Measurements from ENCODE around the gene ADAT1. TPM values are rescaled to one million over a fixed set of nuclear protein-coding genes. Genes with fewer than 3 reads are reported as not detected.

ADAT1 gene
- total and polyA plus RNA-seq, 2 of the 13 experiments (the other 11 are each of a cell fraction or from before 2014, with no cell fraction given) = 18.4 to 40.8 TPM

DNA sequence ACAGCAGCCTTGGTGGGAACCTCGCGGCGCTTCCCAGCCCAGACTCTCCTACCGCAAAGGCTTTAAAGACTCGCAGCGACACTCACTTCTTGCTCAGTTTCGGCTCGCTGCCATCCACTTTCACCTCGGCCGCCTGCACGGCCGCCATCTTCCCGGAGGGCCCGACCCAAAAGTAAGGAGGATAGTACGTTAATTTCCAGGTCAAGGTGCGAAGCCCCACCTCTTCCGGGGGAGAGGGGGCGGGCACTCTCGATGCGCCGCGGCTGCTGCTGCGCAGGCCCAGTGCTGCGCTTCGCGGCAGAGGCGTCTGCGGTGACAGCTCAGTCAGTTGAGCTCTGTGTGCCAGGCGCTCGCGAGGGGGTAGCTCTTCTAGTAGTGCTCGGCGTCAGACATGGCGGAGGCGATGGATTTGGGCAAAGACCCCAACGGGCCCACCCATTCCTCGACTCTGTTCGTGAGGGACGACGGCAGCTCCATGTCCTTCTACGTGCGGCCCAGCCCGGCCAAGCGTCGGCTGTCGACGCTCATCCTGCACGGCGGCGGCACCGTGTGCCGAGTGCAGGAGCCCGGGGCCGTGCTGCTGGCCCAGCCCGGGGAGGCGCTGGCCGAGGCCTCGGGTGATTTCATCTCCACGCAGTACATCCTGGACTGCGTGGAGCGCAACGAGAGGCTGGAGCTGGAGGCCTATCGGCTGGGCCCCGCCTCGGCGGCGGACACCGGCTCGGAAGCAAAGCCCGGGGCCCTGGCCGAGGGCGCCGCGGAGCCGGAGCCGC is 24.6 kb upstream of the ADAT1 start, which contains the start of the genes KARS1 and TERF2IP (continued):
- TF ChIP-seq, protein P1, sequence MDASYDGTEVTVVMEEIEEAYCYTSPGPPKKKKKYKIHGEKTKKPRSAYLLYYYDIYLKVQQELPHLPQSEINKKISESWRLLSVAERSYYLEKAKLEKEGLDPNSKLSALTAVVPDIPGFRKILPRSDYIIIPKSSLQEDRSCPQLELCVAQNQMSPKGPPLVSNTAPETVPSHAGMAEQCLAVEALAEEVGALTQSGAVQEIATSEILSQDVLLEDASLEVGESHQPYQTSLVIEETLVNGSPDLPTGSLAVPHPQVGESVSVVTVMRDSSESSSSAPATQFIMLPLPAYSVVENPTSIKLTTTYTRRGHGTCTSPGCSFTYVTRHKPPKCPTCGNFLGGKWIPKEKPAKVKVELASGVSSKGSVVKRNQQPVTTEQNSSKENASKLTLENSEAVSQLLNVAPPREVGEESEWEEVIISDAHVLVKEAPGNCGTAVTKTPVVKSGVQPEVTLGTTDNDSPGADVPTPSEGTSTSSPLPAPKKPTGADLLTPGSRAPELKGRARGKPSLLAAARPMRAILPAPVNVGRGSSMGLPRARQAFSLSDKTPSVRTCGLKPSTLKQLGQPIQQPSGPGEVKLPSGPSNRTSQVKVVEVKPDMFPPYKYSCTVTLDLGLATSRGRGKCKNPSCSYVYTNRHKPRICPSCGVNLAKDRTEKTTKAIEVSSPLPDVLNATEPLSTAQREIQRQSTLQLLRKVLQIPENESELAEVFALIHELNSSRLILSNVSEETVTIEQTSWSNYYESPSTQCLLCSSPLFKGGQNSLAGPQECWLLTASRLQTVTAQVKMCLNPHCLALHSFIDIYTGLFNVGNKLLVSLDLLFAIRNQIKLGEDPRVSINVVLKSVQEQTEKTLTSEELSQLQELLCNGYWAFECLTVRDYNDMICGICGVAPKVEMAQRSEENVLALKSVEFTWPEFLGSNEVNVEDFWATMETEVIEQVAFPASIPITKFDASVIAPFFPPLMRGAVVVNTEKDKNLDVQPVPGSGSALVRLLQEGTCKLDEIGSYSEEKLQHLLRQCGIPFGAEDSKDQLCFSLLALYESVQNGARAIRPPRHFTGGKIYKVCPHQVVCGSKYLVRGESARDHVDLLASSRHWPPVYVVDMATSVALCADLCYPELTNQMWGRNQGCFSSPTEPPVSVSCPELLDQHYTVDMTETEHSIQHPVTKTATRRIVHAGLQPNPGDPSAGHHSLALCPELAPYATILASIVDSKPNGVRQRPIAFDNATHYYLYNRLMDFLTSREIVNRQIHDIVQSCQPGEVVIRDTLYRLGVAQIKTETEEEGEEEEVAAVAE (CRISPR knock-in tag; IDR thresholded peaks at IDR 0.05; ENCODE audit: borderline replicate concordance) = 0 out of 2 replicates have a peak, but pooled peaks have one; percentile 32
- TF ChIP-seq TOE1 (CRISPR knock-in tag; IDR thresholded peaks at IDR 0.05) (0 out of 2 replicates have a peak, but pooled peaks have one; percentile 68), RFXANK (CRISPR knock-in tag; IDR thresholded peaks at IDR 0.05) (no peak), BCL6 (CRISPR knock-in tag; IDR thresholded peaks at IDR 0.05) (peak; percentile 63), ATAD3A (CRISPR knock-in tag; IDR thresholded peaks at IDR 0.05) (no peak), ZNF264 (CRISPR knock-in tag; IDR thresholded peaks at IDR 0.05) (peak; percentile 60; the same call in 1 of the 2 replicates), TOPORS (CRISPR knock-in tag; IDR thresholded peaks at IDR 0.05) (0 out of 2 replicates have a peak, but pooled peaks have one; percentile 32), ZNF441 (CRISPR knock-in tag; IDR thresholded peaks at IDR 0.05; ENCODE audit: borderline replicate concordance) (peak; percentile 71), CCAR2 (optimal IDR thresholded peaks at IDR 0.05; ENCODE audit: low read depth, low read length) (no peak), ZKSCAN1 (IDR thresholded peaks at IDR 0.05; ENCODE audit: low read length) (no peak), KLF9 (CRISPR knock-in tag; IDR thresholded peaks at IDR 0.05; ENCODE audit: low read depth) (no peak), ZNF343 (CRISPR knock-in tag; IDR thresholded peaks at IDR 0.05) (peak; percentile 23; the same call in 1 of the 2 replicates), ZNF367 (CRISPR knock-in tag; IDR thresholded peaks at IDR 0.05; ENCODE audit: borderline replicate concordance) (peak; percentile 18; the same call in 1 of the 2 replicates), ZNF572 (CRISPR knock-in tag; IDR thresholded peaks at IDR 0.05) (peak; percentile 60; the same call in 1 of the 2 replicates), KAT8 (CRISPR knock-in tag; IDR thresholded peaks at IDR 0.05) (peak; percentile 98), TBP (CRISPR knock-in tag; IDR thresholded peaks at IDR 0.05) (no peak; the same call in 1 of the 2 replicates)
- TF ChIP-seq, protein P2, sequence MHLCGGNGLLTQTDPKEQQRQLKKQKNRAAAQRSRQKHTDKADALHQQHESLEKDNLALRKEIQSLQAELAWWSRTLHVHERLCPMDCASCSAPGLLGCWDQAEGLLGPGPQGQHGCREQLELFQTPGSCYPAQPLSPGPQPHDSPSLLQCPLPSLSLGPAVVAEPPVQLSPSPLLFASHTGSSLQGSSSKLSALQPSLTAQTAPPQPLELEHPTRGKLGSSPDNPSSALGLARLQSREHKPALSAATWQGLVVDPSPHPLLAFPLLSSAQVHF (CRISPR knock-in tag; IDR thresholded peaks at IDR 0.05) = no peak
- TF ChIP-seq, protein P3, sequence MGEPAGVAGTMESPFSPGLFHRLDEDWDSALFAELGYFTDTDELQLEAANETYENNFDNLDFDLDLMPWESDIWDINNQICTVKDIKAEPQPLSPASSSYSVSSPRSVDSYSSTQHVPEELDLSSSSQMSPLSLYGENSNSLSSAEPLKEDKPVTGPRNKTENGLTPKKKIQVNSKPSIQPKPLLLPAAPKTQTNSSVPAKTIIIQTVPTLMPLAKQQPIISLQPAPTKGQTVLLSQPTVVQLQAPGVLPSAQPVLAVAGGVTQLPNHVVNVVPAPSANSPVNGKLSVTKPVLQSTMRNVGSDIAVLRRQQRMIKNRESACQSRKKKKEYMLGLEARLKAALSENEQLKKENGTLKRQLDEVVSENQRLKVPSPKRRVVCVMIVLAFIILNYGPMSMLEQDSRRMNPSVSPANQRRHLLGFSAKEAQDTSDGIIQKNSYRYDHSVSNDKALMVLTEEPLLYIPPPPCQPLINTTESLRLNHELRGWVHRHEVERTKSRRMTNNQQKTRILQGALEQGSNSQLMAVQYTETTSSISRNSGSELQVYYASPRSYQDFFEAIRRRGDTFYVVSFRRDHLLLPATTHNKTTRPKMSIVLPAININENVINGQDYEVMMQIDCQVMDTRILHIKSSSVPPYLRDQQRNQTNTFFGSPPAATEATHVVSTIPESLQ (CRISPR knock-in tag; conservative IDR thresholded peaks at IDR 0.05) = 0 out of 2 replicates have a peak, but pooled peaks have one; percentile 25
- TF ChIP-seq, protein P4, sequence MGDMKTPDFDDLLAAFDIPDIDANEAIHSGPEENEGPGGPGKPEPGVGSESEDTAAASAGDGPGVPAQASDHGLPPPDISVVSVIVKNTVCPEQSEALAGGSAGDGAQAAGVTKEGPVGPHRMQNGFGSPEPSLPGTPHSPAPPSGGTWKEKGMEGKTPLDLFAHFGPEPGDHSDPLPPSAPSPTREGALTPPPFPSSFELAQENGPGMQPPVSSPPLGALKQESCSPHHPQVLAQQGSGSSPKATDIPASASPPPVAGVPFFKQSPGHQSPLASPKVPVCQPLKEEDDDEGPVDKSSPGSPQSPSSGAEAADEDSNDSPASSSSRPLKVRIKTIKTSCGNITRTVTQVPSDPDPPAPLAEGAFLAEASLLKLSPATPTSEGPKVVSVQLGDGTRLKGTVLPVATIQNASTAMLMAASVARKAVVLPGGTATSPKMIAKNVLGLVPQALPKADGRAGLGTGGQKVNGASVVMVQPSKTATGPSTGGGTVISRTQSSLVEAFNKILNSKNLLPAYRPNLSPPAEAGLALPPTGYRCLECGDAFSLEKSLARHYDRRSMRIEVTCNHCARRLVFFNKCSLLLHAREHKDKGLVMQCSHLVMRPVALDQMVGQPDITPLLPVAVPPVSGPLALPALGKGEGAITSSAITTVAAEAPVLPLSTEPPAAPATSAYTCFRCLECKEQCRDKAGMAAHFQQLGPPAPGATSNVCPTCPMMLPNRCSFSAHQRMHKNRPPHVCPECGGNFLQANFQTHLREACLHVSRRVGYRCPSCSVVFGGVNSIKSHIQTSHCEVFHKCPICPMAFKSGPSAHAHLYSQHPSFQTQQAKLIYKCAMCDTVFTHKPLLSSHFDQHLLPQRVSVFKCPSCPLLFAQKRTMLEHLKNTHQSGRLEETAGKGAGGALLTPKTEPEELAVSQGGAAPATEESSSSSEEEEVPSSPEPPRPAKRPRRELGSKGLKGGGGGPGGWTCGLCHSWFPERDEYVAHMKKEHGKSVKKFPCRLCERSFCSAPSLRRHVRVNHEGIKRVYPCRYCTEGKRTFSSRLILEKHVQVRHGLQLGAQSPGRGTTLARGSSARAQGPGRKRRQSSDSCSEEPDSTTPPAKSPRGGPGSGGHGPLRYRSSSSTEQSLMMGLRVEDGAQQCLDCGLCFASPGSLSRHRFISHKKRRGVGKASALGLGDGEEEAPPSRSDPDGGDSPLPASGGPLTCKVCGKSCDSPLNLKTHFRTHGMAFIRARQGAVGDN (CRISPR knock-in tag; IDR thresholded peaks at IDR 0.05) = peak; percentile 91
